Measurements from ENCODE around the gene HRK. TPM values are rescaled to one million over a fixed set of nuclear protein-coding genes. Genes with fewer than 3 reads are reported as not detected.
A peak's percentile ranks its signal among the peaks of the same experiment; 100 is the strongest.

Gene HRK
- 0.55 and 1.4 TPM in 2 replicates for total RNA-seq (2021)
- Bru-seq, nascent RNA, result percentile 28 among the genes with signal in this experiment
- BruChase-seq, experiment 1, labeled RNA remaining after a 2-hour chase, result percentile 31 among the genes with signal in this experiment
- percentile 20 among the genes with signal in this experiment for BruChase-seq, experiment 2, labeled RNA remaining after a 6-hour chase
- long read RNA-seq, full-length matches to known transcripts, result 3 of 4 reads
- long read RNA-seq, partial matches to known transcripts, result 0 of 4 reads
- long read RNA-seq, other reads (novel, unspliced or antisense), result 1 of 4 reads

GRCh38 chr12:116881325-116881876, at the start of gene HRK:
TSS of gene HRK (minus strand) at chr12:116881441. CDS start at chr12:116881307, 134 bp downstream.
- DNase-seq, result peak in 1 of 2 experiments; percentile 66
- no peaks in the 10 kb centered on the region for H3K9me2 ChIP-seq (ENCODE audit: insufficient read depth)
- POLR2A ChIA-PET (ENCODE audit: unreplicated experiment), result no interaction called here
- no peaks in the 10 kb centered on the region for H3K9me3 ChIP-seq (ENCODE audit: insufficient read depth, low read depth)
- H3K4me2 ChIP-seq, result peak within 1 kb of the TSS; percentile 96
- H3K36me3 ChIP-seq (ENCODE audit: low read depth), result no peaks in the 10 kb centered on the region
- peak within 1 kb of the TSS; percentile 46 for H3K27ac ChIP-seq
- H3K27me3 ChIP-seq (ENCODE audit: insufficient read depth, low read depth), result peaks cover 3% of the 10 kb centered on the region; the same call in 1 of the 2 replicates
- intact Hi-C loops (cut with micrococcal nuclease; ENCODE audit: unreplicated experiment), result loop anchor here (1.0 to 2.0 kb wide), 2 partner anchors 35 to 144 kb away; no protein-coding TSS in a partner anchor
- peaks cover 37% of the 10 kb centered on the region for H3F3A ChIP-seq (ENCODE audit: insufficient read depth, low read depth)
- H4K20me1 ChIP-seq (ENCODE audit: insufficient read depth), result no peaks in the 10 kb centered on the region
- H2AFZ ChIP-seq, result peak within 1 kb of the TSS; percentile 89
- peaks cover 18% of the 10 kb centered on the region for H3K4me1 ChIP-seq (replicated peaks; ENCODE audit: insufficient read depth)
- TF ChIP-seq, protein P1, sequence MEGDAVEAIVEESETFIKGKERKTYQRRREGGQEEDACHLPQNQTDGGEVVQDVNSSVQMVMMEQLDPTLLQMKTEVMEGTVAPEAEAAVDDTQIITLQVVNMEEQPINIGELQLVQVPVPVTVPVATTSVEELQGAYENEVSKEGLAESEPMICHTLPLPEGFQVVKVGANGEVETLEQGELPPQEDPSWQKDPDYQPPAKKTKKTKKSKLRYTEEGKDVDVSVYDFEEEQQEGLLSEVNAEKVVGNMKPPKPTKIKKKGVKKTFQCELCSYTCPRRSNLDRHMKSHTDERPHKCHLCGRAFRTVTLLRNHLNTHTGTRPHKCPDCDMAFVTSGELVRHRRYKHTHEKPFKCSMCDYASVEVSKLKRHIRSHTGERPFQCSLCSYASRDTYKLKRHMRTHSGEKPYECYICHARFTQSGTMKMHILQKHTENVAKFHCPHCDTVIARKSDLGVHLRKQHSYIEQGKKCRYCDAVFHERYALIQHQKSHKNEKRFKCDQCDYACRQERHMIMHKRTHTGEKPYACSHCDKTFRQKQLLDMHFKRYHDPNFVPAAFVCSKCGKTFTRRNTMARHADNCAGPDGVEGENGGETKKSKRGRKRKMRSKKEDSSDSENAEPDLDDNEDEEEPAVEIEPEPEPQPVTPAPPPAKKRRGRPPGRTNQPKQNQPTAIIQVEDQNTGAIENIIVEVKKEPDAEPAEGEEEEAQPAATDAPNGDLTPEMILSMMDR (conservative IDR thresholded peaks at IDR 0.05), result no peak
- TF ChIP-seq EZH2 (IDR thresholded peaks at IDR 0.05; ENCODE audit: low read depth), result no peak
- H3K4me3 ChIP-seq, result peak within 1 kb of the TSS; percentile 67
- BruUV-seq (replicated peaks), result no TSS peak
- CTCF ChIA-PET, result no interaction called here
- H3K79me2 ChIP-seq (ENCODE audit: low read depth), result peaks cover 19% of the 10 kb centered on the region; the same call in 1 of the 2 replicates

GRCh38 chr12:116929885-116930284, 48.6 kb upstream of the HRK start:
- intact Hi-C loops (cut with micrococcal nuclease; ENCODE audit: unreplicated experiment), result no loop called here
- no peak overlapping the region for H3K4me3 ChIP-seq
- H3K9me3 ChIP-seq (ENCODE audit: insufficient read depth, low read depth), result no peaks in the 10 kb centered on the region
- H3F3A ChIP-seq (ENCODE audit: insufficient read depth, low read depth), result peaks cover 14% of the 10 kb centered on the region
- peaks cover 20% of the 10 kb centered on the region for H3K4me1 ChIP-seq (replicated peaks; ENCODE audit: insufficient read depth)
- H3K36me3 ChIP-seq (ENCODE audit: low read depth), result 0 out of 2 replicates have a peak, but pooled peaks cover 3% of the 10 kb centered on the region
- peaks cover 26% of the 10 kb centered on the region for H3K79me2 ChIP-seq (ENCODE audit: low read depth)
- no peaks in the 10 kb centered on the region for H3K27me3 ChIP-seq (ENCODE audit: insufficient read depth, low read depth)
- TF ChIP-seq, protein P1 (conservative IDR thresholded peaks at IDR 0.05), result no peak
- TF ChIP-seq EZH2 (IDR thresholded peaks at IDR 0.05; ENCODE audit: low read depth), result no peak
- H4K20me1 ChIP-seq (ENCODE audit: insufficient read depth), result peaks cover 25% of the 10 kb centered on the region
- no peak overlapping the region for H3K4me2 ChIP-seq
- no TSS peak for BruUV-seq (replicated peaks)
- CTCF ChIA-PET, result no interaction called here
- H3K9me2 ChIP-seq (ENCODE audit: insufficient read depth), result no peaks in the 10 kb centered on the region; the same call in 1 of the 2 replicates
- no peak overlapping the region for H2AFZ ChIP-seq
- POLR2A ChIA-PET (ENCODE audit: unreplicated experiment), result interaction anchor here (0.6 kb wide), 1 partner anchor 116 kb away, joined by 3 read pairs; no protein-coding TSS in a partner anchor
- no peak overlapping the region for H3K27ac ChIP-seq
- no peak for DNase-seq

DNA sequence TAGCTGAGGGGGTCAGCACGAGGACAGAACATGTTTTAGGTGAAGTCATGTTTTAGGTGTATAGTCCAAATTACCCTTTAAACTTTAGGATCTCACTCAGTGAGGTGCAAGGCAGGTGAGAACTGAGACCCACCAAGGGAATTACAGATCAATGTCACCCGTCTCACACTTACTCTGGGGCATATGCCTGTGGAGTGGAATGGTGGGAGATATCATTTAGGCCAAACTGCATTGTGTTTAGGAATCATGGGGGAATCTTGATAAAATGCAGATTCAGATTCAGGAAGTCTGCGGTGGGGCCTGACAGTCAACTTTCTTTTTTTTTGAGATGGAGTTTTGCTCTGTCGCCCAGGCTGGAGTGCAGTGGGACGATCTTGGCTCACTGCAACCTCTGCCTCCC, 47.3 kb upstream of the HRK start:
- H2AFZ ChIP-seq, result no peak overlapping the region
- no peak overlapping the region for H3K4me3 ChIP-seq
- no peak overlapping the region for H3K4me2 ChIP-seq
- peaks cover 27% of the 10 kb centered on the region for H3F3A ChIP-seq (ENCODE audit: insufficient read depth, low read depth)
- peaks cover 18% of the 10 kb centered on the region for H4K20me1 ChIP-seq (ENCODE audit: insufficient read depth)
- H3K9me3 ChIP-seq (ENCODE audit: insufficient read depth, low read depth), result no peaks in the 10 kb centered on the region
- TF ChIP-seq EZH2 (IDR thresholded peaks at IDR 0.05; ENCODE audit: low read depth), result no peak
- TF ChIP-seq, protein P1 (conservative IDR thresholded peaks at IDR 0.05), result no peak
- BruUV-seq (replicated peaks), result no TSS peak
- intact Hi-C loops (cut with micrococcal nuclease; ENCODE audit: unreplicated experiment), result no loop called here
- H3K27ac ChIP-seq, result no peak overlapping the region
- H3K4me1 ChIP-seq (replicated peaks; ENCODE audit: insufficient read depth), result peaks cover 34% of the 10 kb centered on the region
- no peaks in the 10 kb centered on the region for H3K27me3 ChIP-seq (ENCODE audit: insufficient read depth, low read depth)
- CTCF ChIA-PET, result no interaction called here
- H3K36me3 ChIP-seq (ENCODE audit: low read depth), result 0 out of 2 replicates have a peak, but pooled peaks cover 3% of the 10 kb centered on the region
- DNase-seq, result no peak
- POLR2A ChIA-PET (ENCODE audit: unreplicated experiment), result no interaction called here
- H3K79me2 ChIP-seq (ENCODE audit: low read depth), result peaks cover 19% of the 10 kb centered on the region
- no peaks in the 10 kb centered on the region; the same call in 1 of the 2 replicates for H3K9me2 ChIP-seq (ENCODE audit: insufficient read depth)

Data from PC-9 (cell line).